Esophagus squamous epithelium (tissue), 4 donors: ENCODE measurements around the gene AMZ1.

Experiments used
- CTCF ChIP-seq, 6 experiments: fragments of 450-650 bp in 4 of 6; fragments of 200-600 bp in 2 of 6; sonication (generic) in 2 of 6; IDR thresholded peaks; one replicate each; pipeline ENCODE4 v1.5.1; 2016 to 2019; ENCODE audit warnings: antibody characterized with exemption in 6 of 6, mild to moderate bottlenecking in 4 of 6, moderate library complexity in 4 of 6
- POLR2A ChIP-seq, 4 donors: fragments of 450-650 bp; IDR thresholded peaks; one replicate each; pipeline ENCODE4 v1.6.1; 2017; ENCODE audit warnings: antibody characterized with exemption in 4 of 4, mild to moderate bottlenecking in 4 of 4, moderate library complexity in 3 of 4

- TF ChIP-seq CTCF (IDR thresholded peaks at IDR 0.05) (no peak), POLR2A (IDR thresholded peaks at IDR 0.05) (no peak)
Observed at GRCh38 chr7:2699289-2699620, 11.3 kb downstream of the AMZ1 start.
